ENCODE results near the gene CAMKK1.

- TF ChIP-seq YY1 (IDR thresholded peaks at IDR 0.05; ENCODE audit: insufficient read depth, insufficient read length), result no peak
- no peak for TF ChIP-seq SUZ12 (IDR thresholded peaks at IDR 0.05; ENCODE audit: extremely low read depth, insufficient read depth, insufficient read length)
- no peak for TF ChIP-seq ZNF274 (IDR thresholded peaks at IDR 0.05; ENCODE audit: low read depth, low read length)
Measured at GRCh38 chr17:3826191-3826590, 66.7 kb downstream of the CAMKK1 start.

Measured in NT2/D1 (cell line).